ENCODE results near the gene ZNF527.

Gene ZNF527

DNA sequence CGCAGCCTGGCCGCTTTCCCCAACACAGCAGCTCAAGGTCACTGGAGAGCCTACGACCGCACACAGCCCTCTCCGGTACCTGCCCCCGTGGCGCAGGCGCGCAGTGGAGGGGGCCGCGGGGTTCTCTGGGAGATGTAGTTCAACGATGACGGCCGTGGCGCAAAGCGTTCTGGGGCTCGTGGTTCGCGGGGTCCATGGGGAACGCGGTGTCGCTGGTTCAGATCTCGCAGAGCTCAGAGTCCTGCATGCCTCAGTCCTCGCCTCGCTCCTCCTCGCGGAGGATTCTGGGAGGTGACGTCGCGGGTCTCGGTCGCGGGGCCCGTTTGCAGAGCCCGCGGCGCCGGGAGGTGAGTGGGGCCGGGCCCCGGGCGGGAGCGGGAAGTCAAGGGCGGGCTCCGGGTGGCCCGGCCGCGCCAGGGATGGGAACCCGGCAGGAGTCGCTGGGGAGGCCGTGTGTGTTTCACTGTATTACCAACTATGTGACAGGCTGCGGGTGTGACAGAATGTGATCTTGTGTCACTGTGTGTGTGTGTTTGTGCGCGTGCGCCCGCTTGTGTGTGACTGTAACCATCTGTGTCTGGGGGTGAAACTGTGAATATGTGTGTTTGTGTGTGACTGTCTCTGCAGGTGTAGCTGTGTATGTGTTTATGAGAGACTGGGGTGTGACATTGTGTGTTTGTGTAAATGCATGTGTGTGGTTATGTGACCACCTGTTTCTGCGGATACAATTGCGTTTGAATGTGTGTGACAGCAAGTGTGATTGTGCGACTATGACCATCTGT is at the start of gene ZNF527:
Gene ZNF527, plus strand, starts transcription at position 220 of the 782 bp plus-strand sequence. CDS start 3,100 bp downstream, outside the sequence.
- peak; percentile 95 for DNase-seq (ENCODE audit: low read depth)
- H3K4me3 ChIP-seq (ENCODE audit: low read length) = peak within 1 kb of the TSS; percentile 90
- TF ChIP-seq, protein P1, sequence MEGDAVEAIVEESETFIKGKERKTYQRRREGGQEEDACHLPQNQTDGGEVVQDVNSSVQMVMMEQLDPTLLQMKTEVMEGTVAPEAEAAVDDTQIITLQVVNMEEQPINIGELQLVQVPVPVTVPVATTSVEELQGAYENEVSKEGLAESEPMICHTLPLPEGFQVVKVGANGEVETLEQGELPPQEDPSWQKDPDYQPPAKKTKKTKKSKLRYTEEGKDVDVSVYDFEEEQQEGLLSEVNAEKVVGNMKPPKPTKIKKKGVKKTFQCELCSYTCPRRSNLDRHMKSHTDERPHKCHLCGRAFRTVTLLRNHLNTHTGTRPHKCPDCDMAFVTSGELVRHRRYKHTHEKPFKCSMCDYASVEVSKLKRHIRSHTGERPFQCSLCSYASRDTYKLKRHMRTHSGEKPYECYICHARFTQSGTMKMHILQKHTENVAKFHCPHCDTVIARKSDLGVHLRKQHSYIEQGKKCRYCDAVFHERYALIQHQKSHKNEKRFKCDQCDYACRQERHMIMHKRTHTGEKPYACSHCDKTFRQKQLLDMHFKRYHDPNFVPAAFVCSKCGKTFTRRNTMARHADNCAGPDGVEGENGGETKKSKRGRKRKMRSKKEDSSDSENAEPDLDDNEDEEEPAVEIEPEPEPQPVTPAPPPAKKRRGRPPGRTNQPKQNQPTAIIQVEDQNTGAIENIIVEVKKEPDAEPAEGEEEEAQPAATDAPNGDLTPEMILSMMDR (conservative IDR thresholded peaks at IDR 0.05; ENCODE audit: low read length) = 0 out of 2 replicates have a peak, but pooled peaks have one; percentile 14

DNA sequence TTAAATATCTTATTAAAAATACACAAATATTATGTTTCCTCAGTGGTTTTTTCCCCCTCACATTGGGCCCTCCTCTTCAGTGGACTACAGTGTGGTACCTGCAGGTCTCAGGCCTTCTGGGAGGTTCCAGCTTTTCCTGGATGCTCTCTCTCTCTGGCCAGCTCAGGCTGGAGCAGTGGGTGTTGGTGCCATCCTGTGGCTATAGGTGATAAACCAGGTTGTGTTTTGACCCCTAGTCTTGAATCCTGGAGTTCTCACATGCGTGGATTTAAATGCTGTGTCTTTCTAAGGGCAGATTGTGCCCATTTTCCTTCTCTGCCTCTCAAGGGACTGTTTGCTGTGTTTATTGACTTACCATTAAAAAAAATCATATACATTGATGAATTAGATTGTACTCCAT is 41.2 kb upstream of the ZNF527 start:
- TF ChIP-seq, protein P1 (conservative IDR thresholded peaks at IDR 0.05; ENCODE audit: low read length) = peak; percentile 9; the same call in 1 of the 2 replicates
- no peak overlapping the region for H3K4me3 ChIP-seq (ENCODE audit: low read length)
- no peak for DNase-seq (ENCODE audit: low read depth)

- TF ChIP-seq, protein P1 (conservative IDR thresholded peaks at IDR 0.05; ENCODE audit: low read length) = no peak
- DNase-seq (ENCODE audit: low read depth) = no peak
- H3K4me3 ChIP-seq (ENCODE audit: low read length) = no peak overlapping the region
These were observed 38.1 kb upstream of the ZNF527 start for GRCh38 chr19:37332839-37333238.

- TF ChIP-seq, protein P1 (conservative IDR thresholded peaks at IDR 0.05; ENCODE audit: low read length) = no peak
- no peak overlapping the region for H3K4me3 ChIP-seq (ENCODE audit: low read length)
- no peak for DNase-seq (ENCODE audit: low read depth)
These were observed 37.4 kb upstream of the ZNF527 start for GRCh38 chr19:37333457-37333856.

GRCh38 chr19:37334179-37335071 is 36.5 kb upstream of the ZNF527 start:
- DNase-seq (ENCODE audit: low read depth) = peak; percentile 83
- peak overlapping the region; percentile 99 for H3K4me3 ChIP-seq (ENCODE audit: low read length)
- TF ChIP-seq, protein P1 (conservative IDR thresholded peaks at IDR 0.05; ENCODE audit: low read length) = no peak

- DNase-seq (ENCODE audit: low read depth) = peak; percentile 22
- TF ChIP-seq, protein P1 (conservative IDR thresholded peaks at IDR 0.05; ENCODE audit: low read length) = no peak
- H3K4me3 ChIP-seq (ENCODE audit: low read length) = no peak overlapping the region
These were observed 28.1 kb upstream of the ZNF527 start for GRCh38 chr19:37342753-37343152.
